Measurements from ENCODE around the gene H2AZ2. TPM values are rescaled to one million over a fixed set of nuclear protein-coding genes. Genes with fewer than 3 reads are reported as not detected.

The H2AZ2 gene
- total and polyA plus RNA-seq, 2 of the 4 experiments (the other 2 are of a cell fraction): 156 to 162 TPM

DNA sequence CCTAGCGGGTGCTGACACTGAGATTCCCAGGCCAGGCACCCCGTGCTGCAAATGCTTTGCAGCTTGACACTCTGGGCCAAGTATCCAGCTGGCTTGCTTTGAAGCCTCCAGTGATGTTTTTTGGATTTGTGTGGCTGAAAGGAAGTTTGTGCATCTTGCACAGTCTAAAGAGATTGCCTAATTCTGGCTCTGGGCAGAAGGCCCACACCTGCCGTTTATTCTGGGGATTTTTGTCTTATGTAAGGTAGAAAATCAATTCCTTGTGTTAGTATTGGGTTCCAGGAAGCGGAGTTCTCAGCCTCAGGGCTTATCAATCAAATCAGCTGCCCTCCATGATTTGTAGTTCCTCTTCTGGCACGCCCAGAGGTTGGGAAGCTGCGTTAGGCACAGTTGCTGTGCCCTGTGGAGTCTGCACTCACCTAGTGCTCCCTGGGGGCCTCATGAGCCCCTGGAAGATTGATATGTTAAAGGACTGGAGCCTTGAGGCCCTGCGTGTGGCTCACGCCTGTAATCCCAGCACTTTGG, 45.9 kb upstream of the H2AZ2 start:
- H3K23ac ChIP-seq (ENCODE audit: low read depth, low read length): no peak overlapping the region
- H3K27ac ChIP-seq (ENCODE audit: insufficient read depth, low read length): no peak overlapping the region
- H3K27me3 ChIP-seq (ENCODE audit: control insufficient read depth, insufficient read depth, low read length): no peaks in the 10 kb centered on the region
- in situ Hi-C loops (cut with MboI; ENCODE audit: low sequenced_read_pairs): no loop called here
- H3K4me3 ChIP-seq (ENCODE audit: insufficient read depth, low read depth, low read length): no peak overlapping the region
- intact Hi-C loops (cut with micrococcal nuclease): no loop called here
- no peak overlapping the region for H3K4ac ChIP-seq (ENCODE audit: low read depth, low read length)
- H4K5ac ChIP-seq (ENCODE audit: low read depth, low read length): no peak overlapping the region
- no peak overlapping the region for H3K56ac ChIP-seq (ENCODE audit: extremely low read depth, insufficient read depth, low read length)
- H3K9me1 ChIP-seq (ENCODE audit: insufficient read depth, low read length): peaks cover 4% of the 10 kb centered on the region; the same call in 1 of the 2 replicates
- H2AFZ ChIP-seq (replicated peaks; ENCODE audit: low read length, poor library complexity): no peak overlapping the region
- no peak overlapping the region for H4K91ac ChIP-seq (ENCODE audit: insufficient read depth, low read depth, low read length)
- ATAC-seq (ENCODE audit: low read depth) (no peak), DNase-seq (no peak)
- H3K36me3 ChIP-seq (ENCODE audit: control insufficient read depth, insufficient read depth, low read length): no peaks in the 10 kb centered on the region
- POLR2A ChIA-PET (ENCODE audit: unreplicated experiment): no interaction called here
- H3K9ac ChIP-seq (ENCODE audit: low read depth, low read length): no peak overlapping the region
- dilution Hi-C loops (cut with HindIII; ENCODE audit: low sequenced_read_pairs, unreplicated experiment): no loop called here
- H3K18ac ChIP-seq (ENCODE audit: low read depth, low read length): no peak overlapping the region
- H2BK120ac ChIP-seq (ENCODE audit: low read depth, low read length): no peak overlapping the region
- CTCF ChIA-PET: no interaction called here
- H3K9me3 ChIP-seq (ENCODE audit: control insufficient read depth, insufficient read depth, low read length): no peaks in the 10 kb centered on the region
- 17% methylated on average over 2 of the region's 8 CpGs; no CpG with 5 or more reads in 1 of the 2 experiments for WGBS, 2 experiments (ENCODE audit: extremely low coverage in 2 of 2, insufficient read length in 1 of 2)
- no peak overlapping the region for H2BK15ac ChIP-seq (ENCODE audit: low read depth, low read length)
- no peak overlapping the region for H3K4me2 ChIP-seq (ENCODE audit: low read depth, low read length)
- no TSS peak for BruUV-seq (replicated peaks)
- no peak overlapping the region for H3K14ac ChIP-seq (replicated peaks; ENCODE audit: low read depth, low read length)
- no peak overlapping the region for H4K8ac ChIP-seq (ENCODE audit: low read depth in 2 of 2, low read length in 2 of 2)
- no peaks in the 10 kb centered on the region; the same call in 1 of the 2 replicates for H3K4me1 ChIP-seq (ENCODE audit: control insufficient read depth, insufficient read depth, low read length)
- H4K20me1 ChIP-seq (ENCODE audit: insufficient read depth, low read length): no peaks in the 10 kb centered on the region
- H2BK20ac ChIP-seq (ENCODE audit: low read depth, low read length): no peak overlapping the region
- TF ChIP-seq RFX5 (IDR thresholded peaks at IDR 0.05; ENCODE audit: low read depth, low read length) (no peak), FOS (IDR thresholded peaks at IDR 0.05; ENCODE audit: low read depth, low read length) (no peak), RAD21 (IDR thresholded peaks at IDR 0.05; ENCODE audit: low read length) (no peak), CEBPB (IDR thresholded peaks at IDR 0.05; ENCODE audit: low read depth, low read length) (no peak), NFE2L2 (IDR thresholded peaks at IDR 0.05; ENCODE audit: low read depth, low read length) (no peak), MAFK (IDR thresholded peaks at IDR 0.05; ENCODE audit: low read depth, low read length) (no peak), RCOR1 (IDR thresholded peaks at IDR 0.05; ENCODE audit: insufficient replicate concordance, low read length) (no peak)
- TF ChIP-seq, protein P1, sequence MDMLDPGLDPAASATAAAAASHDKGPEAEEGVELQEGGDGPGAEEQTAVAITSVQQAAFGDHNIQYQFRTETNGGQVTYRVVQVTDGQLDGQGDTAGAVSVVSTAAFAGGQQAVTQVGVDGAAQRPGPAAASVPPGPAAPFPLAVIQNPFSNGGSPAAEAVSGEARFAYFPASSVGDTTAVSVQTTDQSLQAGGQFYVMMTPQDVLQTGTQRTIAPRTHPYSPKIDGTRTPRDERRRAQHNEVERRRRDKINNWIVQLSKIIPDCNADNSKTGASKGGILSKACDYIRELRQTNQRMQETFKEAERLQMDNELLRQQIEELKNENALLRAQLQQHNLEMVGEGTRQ (IDR thresholded peaks at IDR 0.05; ENCODE audit: low read depth, low read length): no peak
- H2AK9ac ChIP-seq (replicated peaks; ENCODE audit: low read depth, low read length, poor library complexity): no peak overlapping the region
- H2AK5ac ChIP-seq (ENCODE audit: low read depth, low read length): no peak overlapping the region
- H2BK5ac ChIP-seq (ENCODE audit: low read depth, low read length, poor library complexity, severe bottlenecking): no peak overlapping the region
- peaks cover 13 to 26% of the 10 kb centered on the region in 2 experiments; a peak in 2 of 4 replicates for H3K79me1 ChIP-seq (ENCODE audit: low read depth in 1 of 2, low read length in 2 of 2)
